ENCODE data around the gene MYLK2. TPM values are rescaled to one million over a fixed set of nuclear protein-coding genes. Genes with fewer than 3 reads are reported as not detected.

The MYLK2 gene
- total RNA-seq, 4 donors from 2014 or later = 0.10 TPM; not detected in 3

DNA sequence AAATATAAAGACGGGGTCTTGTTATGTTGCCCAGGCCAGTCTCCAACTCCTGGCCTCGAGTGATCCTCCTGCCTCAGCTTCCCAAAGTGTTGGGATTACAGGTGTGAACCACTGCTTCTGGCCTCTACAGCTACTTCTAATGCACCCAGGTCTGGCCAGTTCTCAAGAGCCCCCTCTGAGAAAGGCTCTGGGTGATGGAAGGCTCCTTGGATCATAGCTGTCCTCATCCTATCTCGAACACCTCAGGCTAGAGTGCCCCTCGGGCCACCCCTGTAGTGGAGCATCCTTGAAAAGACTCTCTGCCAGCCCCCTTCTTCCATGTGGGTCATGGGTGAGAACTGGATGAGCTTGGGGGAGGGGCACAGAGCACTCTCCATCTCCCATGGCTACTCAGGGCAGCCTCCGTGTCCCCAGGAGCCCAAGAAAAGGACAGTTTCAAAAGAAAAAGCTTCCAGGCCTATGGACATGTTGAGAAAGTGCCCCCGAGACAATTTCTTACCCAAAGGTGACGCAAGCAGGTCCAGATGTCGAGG lies 714 bp upstream of the MYLK2 start:
- TF ChIP-seq POLR2A (IDR thresholded peaks at IDR 0.05) = no peak
- no peak for TF ChIP-seq CTCF (IDR thresholded peaks at IDR 0.05)
- WGBS, 2 donors = 91 to 92% methylated on average over 8 of the region's 8 CpGs
- H3K4me3 ChIP-seq (ENCODE audit: low read depth, poor library complexity, severe bottlenecking) = no peak overlapping the region
- no peak for DNase-seq (ENCODE audit: low spot score in 2 of 2)
- intact Hi-C loops (cut with DNase I; ENCODE audit: low total_unique reads) = no loop called here

- no peak for DNase-seq (ENCODE audit: low spot score in 2 of 2)
- intact Hi-C loops (cut with DNase I; ENCODE audit: low total_unique reads) = loop anchor here (5.0 kb wide), 1 partner anchor 212 kb away; no protein-coding TSS in a partner anchor
- WGBS, 2 donors = 73 to 80% methylated on average over 6 of the region's 6 CpGs
- H3K4me3 ChIP-seq (ENCODE audit: low read depth, poor library complexity, severe bottlenecking) = no peak overlapping the region
- TF ChIP-seq CTCF (IDR thresholded peaks at IDR 0.05) (no peak), POLR2A (IDR thresholded peaks at IDR 0.05) (no peak)
Observed at GRCh38 chr20:31820228-31820627, 1.1 kb downstream of the MYLK2 start.

DNA sequence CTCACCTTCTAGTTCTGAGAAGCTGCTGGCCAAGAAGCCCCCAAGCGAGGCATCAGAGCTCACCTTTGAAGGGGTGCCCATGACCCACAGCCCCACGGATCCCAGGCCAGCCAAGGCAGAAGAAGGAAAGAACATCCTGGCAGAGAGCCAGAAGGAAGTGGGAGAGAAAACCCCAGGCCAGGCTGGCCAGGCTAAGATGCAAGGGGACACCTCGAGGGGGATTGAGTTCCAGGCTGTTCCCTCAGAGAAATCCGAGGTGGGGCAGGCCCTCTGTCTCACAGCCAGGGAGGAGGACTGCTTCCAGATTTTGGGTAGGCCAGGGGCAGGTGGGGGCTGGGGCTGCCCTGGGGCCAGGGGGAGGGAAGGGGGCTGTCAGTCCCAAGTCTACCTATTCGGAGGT lies 2.3 kb downstream of the MYLK2 start:
- WGBS, 2 donors = 57 to 62% methylated on average over 5 of the region's 5 CpGs

DNA sequence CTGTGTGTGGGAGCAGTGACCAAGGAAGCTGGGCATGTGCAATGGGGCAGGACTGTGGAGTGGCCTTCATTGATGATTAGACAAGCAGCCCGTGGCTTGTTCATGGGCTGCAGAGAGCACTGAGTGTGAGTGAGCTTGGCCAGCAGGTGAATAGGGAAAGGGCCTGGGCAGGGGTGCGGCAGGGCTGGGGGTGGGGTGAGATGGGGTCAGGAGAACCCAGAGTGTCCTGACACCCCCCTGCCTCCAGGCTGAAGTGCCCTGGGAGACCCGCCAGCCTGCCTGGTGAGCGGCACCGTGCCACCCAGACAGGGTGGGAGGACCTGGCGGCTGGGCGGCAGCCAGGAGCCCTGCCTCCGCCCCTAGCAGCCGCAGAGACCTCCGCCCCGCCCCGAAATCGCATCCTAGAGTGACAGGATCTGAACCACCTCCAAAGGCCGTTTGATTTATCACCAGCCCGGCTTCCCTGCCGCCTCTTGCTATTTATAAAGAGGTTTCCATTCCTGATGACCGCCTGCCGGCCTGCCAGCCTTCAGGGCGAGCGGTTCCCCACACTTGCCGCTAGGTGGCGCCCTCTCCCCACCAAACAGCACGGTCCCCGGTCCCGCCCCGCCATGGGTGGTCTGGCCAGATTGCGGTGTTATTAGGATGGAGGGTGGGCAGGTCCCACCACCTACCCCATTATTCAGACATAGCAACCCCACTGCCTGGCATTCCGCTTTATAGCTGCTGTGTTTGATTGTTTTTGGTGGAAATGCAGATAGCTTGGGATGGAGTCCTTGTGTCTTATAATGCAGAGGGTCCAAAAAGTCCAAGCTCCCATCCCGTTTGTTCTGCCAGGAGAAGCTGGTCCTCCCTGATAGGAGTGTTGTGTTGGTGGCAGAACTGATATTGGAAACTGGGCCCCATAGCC lies 3.5 kb downstream of the MYLK2 start:
- intact Hi-C loops (cut with DNase I; ENCODE audit: low total_unique reads) = loop anchor here (5.0 kb wide), 1 partner anchor 210 kb away; no protein-coding TSS in a partner anchor

More for the DNA sequence above, 2.3 kb downstream of the MYLK2 start:
- H3K4me3 ChIP-seq (ENCODE audit: low read depth, poor library complexity, severe bottlenecking) = no peak overlapping the region
- intact Hi-C loops (cut with DNase I; ENCODE audit: low total_unique reads) = loop anchor here (5.0 kb wide), 1 partner anchor 211 kb away; no protein-coding TSS in a partner anchor
- no peak for DNase-seq (ENCODE audit: low spot score in 2 of 2)
- TF ChIP-seq CTCF (IDR thresholded peaks at IDR 0.05) (no peak), POLR2A (IDR thresholded peaks at IDR 0.05) (no peak)

More for the DNA sequence above, 3.5 kb downstream of the MYLK2 start:
- WGBS, 2 donors = 3% methylated on average over 21 to 28 of the region's 29 CpGs
- peak; percentile 55 to 95 for DNase-seq (ENCODE audit: low spot score in 2 of 2)
- H3K4me3 ChIP-seq (ENCODE audit: low read depth, poor library complexity, severe bottlenecking) = no peak overlapping the region
- TF ChIP-seq CTCF (IDR thresholded peaks at IDR 0.05) (peak in 2 of 3 donors; percentile 41 to 93), POLR2A (IDR thresholded peaks at IDR 0.05) (no peak)

Measured in lower leg skin (tissue), 4 donors.